ENCODE measurements around the gene ECE1. TPM values are rescaled to one million over a fixed set of nuclear protein-coding genes. Genes with fewer than 3 reads are reported as not detected.

ECE1 gene
- total and polyA plus RNA-seq, 9 of the 15 experiments (the other 6 are each of a cell fraction or from before 2014, with no cell fraction given) = 0.56 to 34.8 (median 11.0) TPM

- TF ChIP-seq ZNF740 (CRISPR knock-in tag; IDR thresholded peaks at IDR 0.05) (0 out of 2 replicates have a peak, but pooled peaks have one; percentile 27), ZNF740 (tag; IDR thresholded peaks at IDR 0.05) (no peak), NR0B1 (IDR thresholded peaks at IDR 0.05; ENCODE audit: partially characterized antibody) (no peak), ZNF695 (CRISPR knock-in tag; IDR thresholded peaks at IDR 0.05) (no peak), SMAD4 (CRISPR knock-in tag; conservative IDR thresholded peaks at IDR 0.05) (no peak)
These were observed 32.7 kb downstream of the ECE1 start (continued) for GRCh38 chr1:21257431-21258135.

- H4K20me1 ChIP-seq (replicated peaks; ENCODE audit: control insufficient read depth, insufficient read depth, low read length) = peaks cover 17% of the 10 kb centered on the region
- H3K36me3 ChIP-seq (ENCODE audit: control insufficient read depth, insufficient read depth, low read length) = peaks cover 10% of the 10 kb centered on the region; the same call in 1 of the 3 replicates
- intact Hi-C loops (cut with micrococcal nuclease) = no loop called here
- peaks cover 5 to 20% of the 10 kb centered on the region in 2 experiments; a peak in 4 of 5 replicates for H3K4me1 ChIP-seq (replicated peaks in 1 of 2; ENCODE audit: control insufficient read depth in 2 of 2, insufficient read depth in 2 of 2, low read length in 2 of 2)
- BruUV-seq (replicated peaks) = no TSS peak
- H3K27ac ChIP-seq (ENCODE audit: extremely low read depth, low read depth, low read length) = no peak overlapping the region
- H3K79me2 ChIP-seq (ENCODE audit: control insufficient read depth, insufficient read depth, low read length) = no peaks in the 10 kb centered on the region; the same call in 2 of the 3 replicates
- ChIA-PET POLR2A (interaction anchor here (1.0 to 3.1 kb wide), 2 partner anchors 13 to 196 kb away, joined by 4 to 20 read pairs; no protein-coding TSS in a partner anchor), CTCF (ENCODE audit: low intra/inter-chr PET ratio) (interaction anchor here (5.8 kb wide), 1 partner anchor 112 kb away, joined by 86 read pairs; no protein-coding TSS in a partner anchor)
- WGBS (ENCODE audit: insufficient coverage, low coverage, missing lambda C conversion rate) = 83% methylated on average over 13 of the region's 13 CpGs
- no peak overlapping the region for H3K9ac ChIP-seq (ENCODE audit: insufficient read depth in 1 of 2, low read depth in 2 of 2, low read length in 2 of 2)
- in situ Hi-C loops (cut with MboI) = loop anchor here (5.0 to 10.0 kb wide), 3 partner anchors 111 to 398 kb away; no protein-coding TSS in a partner anchor
- DNase-seq (ENCODE audit: extremely low read depth in 1 of 4, low spot score in 3 of 4) (no peak), ATAC-seq (no peak), FAIRE-seq (no peak)
- H2AFZ ChIP-seq (ENCODE audit: low read depth, low read length) = no peak overlapping the region
- no peaks in the 10 kb centered on the region for H3K27me3 ChIP-seq (ENCODE audit: control insufficient read depth in 2 of 2, insufficient read depth in 2 of 2, low read length in 2 of 2)
- no peak overlapping the region for H3K4me2 ChIP-seq (ENCODE audit: insufficient read depth, low read length)
- H3K9me3 ChIP-seq (replicated peaks; ENCODE audit: control insufficient read depth, insufficient read depth, low read depth, low read length) = no peaks in the 10 kb centered on the region
- no peak overlapping the region for H3K4me3 ChIP-seq
- peaks cover 3% of the 10 kb centered on the region for H3K9me1 ChIP-seq (ENCODE audit: control insufficient read depth, insufficient read depth, low read length)
- no peak for TF ChIP-seq RBM22 (IDR thresholded peaks at IDR 0.05; ENCODE audit: low read depth, low read length, poor library complexity, severe bottlenecking)
- TF ChIP-seq TRIM24 (IDR thresholded peaks at IDR 0.05) = no peak
- TF ChIP-seq PHF21A (IDR thresholded peaks at IDR 0.05; ENCODE audit: borderline replicate concordance, low read depth) = no peak
- no peak for TF ChIP-seq BACH1 (tag; IDR thresholded peaks at IDR 0.05)
- no peak for TF ChIP-seq ZNF445 (CRISPR knock-in tag; IDR thresholded peaks at IDR 0.05; ENCODE audit: low read depth)
- no peak for TF ChIP-seq HDAC3 (IDR thresholded peaks at IDR 0.05; ENCODE audit: borderline replicate concordance, partially characterized antibody)
- TF ChIP-seq RNF2 (IDR thresholded peaks at IDR 0.05) = no peak
- TF ChIP-seq PATZ1 (CRISPR knock-in tag; IDR thresholded peaks at IDR 0.05; ENCODE audit: borderline replicate concordance) = no peak
- no peak for TF ChIP-seq NFXL1 (CRISPR knock-in tag; IDR thresholded peaks at IDR 0.05)
- TF ChIP-seq TARDBP (IDR thresholded peaks at IDR 0.05) = no peak
- no peak for TF ChIP-seq BRF2 (IDR thresholded peaks at IDR 0.05; ENCODE audit: borderline replicate concordance, insufficient read depth, insufficient read length)
These were observed 33.5 kb downstream of the ECE1 start for GRCh38 chr1:21256776-21257175.
